Liver (tissue), 9 donors: ENCODE data around the gene DNASE2. TPM values are rescaled to one million over a fixed set of nuclear protein-coding genes. Genes with fewer than 3 reads are reported as not detected.

Experiments
- DNase-seq: peaks from one replicate; pipeline ENCODE4 v3.0.0-alpha.2; 2017; ENCODE audit warnings: low spot score
- H3K27ac ChIP-seq, 2 donors: one replicate each; pipeline ENCODE4 v1.7.0; 2013; ENCODE audit warnings: inconsistent platforms in 2 of 2, low read length in 2 of 2, control low read depth in 1 of 2, low read depth in 1 of 2, mild to moderate bottlenecking in 1 of 2
- H3K27me3 ChIP-seq, 4 donors: one replicate each; pipeline versions ENCODE4 v1.6.1 to v1.7.0; 2013; ENCODE audit warnings: low read length in 3 of 4, inconsistent platforms in 1 of 4, mild to moderate bottlenecking in 1 of 4, moderate library complexity in 1 of 4; ENCODE audit not compliant: control insufficient read depth in 4 of 4, insufficient read depth in 4 of 4
- H3K36me3 ChIP-seq, 4 donors: one replicate each; pipeline versions ENCODE4 v1.6.1 to v1.7.0; 2013; ENCODE audit warnings: low read length in 3 of 4, mild to moderate bottlenecking in 3 of 4, low read depth in 1 of 4, moderate library complexity in 1 of 4; ENCODE audit not compliant: control insufficient read depth in 4 of 4, insufficient read depth in 3 of 4
- H3K4me1 ChIP-seq, 4 donors: one replicate each; pipeline versions ENCODE4 v1.6.1 to v1.7.0; 2013; ENCODE audit warnings: low read length in 3 of 4, mild to moderate bottlenecking in 3 of 4, moderate library complexity in 1 of 4; ENCODE audit not compliant: control insufficient read depth in 4 of 4, insufficient read depth in 4 of 4
- H3K4me3 ChIP-seq, 3 donors: one replicate each; pipeline versions ENCODE4 v1.6.1 to v1.7.0; 2013; ENCODE audit warnings: low read length in 3 of 3, control low read depth in 1 of 3, low read depth in 1 of 3, mild to moderate bottlenecking in 1 of 3
- H3K9ac ChIP-seq, 2 donors: one replicate each; pipeline ENCODE4 v1.7.0; 2013; ENCODE audit warnings: low read length in 2 of 2, mild to moderate bottlenecking in 2 of 2, moderate library complexity in 2 of 2, control low read depth in 1 of 2, low read depth in 1 of 2
- H3K9me3 ChIP-seq, 4 donors: one replicate each; pipeline versions ENCODE4 v1.6.1 to v1.7.0; 2013; ENCODE audit warnings: low read length in 3 of 4; ENCODE audit not compliant: control insufficient read depth in 4 of 4
- EGR1 ChIP-seq, 2 donors: IDR thresholded peaks; 2 replicates each; pipeline ENCODE4 v1.6.1; 2016 to 2018; ENCODE audit warnings: antibody characterized with exemption in 2 of 2, low read depth in 2 of 2
- FOXA1 ChIP-seq: IDR thresholded peaks from 2 replicates; pipeline ENCODE4 v1.6.1; 2016; ENCODE audit warnings: antibody characterized with exemption
- FOXA2 ChIP-seq: IDR thresholded peaks from 2 replicates; pipeline ENCODE4 v1.6.1; 2016; ENCODE audit warnings: antibody characterized with exemption
- GABPA ChIP-seq, 2 donors: IDR thresholded peaks in 1 of 2; conservative IDR thresholded peaks in 1 of 2; 2 replicates each; pipeline ENCODE4 v1.6.1; 2016; ENCODE audit warnings: antibody characterized with exemption in 2 of 2, mild to moderate bottlenecking in 1 of 2, moderate library complexity in 1 of 2
- HNF4A ChIP-seq, 2 donors: conservative IDR thresholded peaks; 2 replicates each; pipeline ENCODE4 v1.6.1; 2016; ENCODE audit warnings: antibody characterized with exemption in 2 of 2, mild to moderate bottlenecking in 2 of 2
- HNF4G ChIP-seq: IDR thresholded peaks from 2 replicates; pipeline ENCODE4 v1.6.1; 2016; ENCODE audit warnings: antibody characterized with exemption
- JUND ChIP-seq, 2 donors: IDR thresholded peaks; 2 replicates each; pipeline ENCODE4 v1.6.1; 2016; ENCODE audit warnings: antibody characterized with exemption in 2 of 2
- RAD21 ChIP-seq, 2 donors: IDR thresholded peaks; 2 replicates each; pipeline ENCODE4 v1.6.1; 2016; ENCODE audit warnings: antibody characterized with exemption in 2 of 2, mild to moderate bottlenecking in 2 of 2
- RXRA ChIP-seq, 2 donors: IDR thresholded peaks; 2 replicates each; pipeline ENCODE4 v1.6.1; 2017 to 2018; ENCODE audit warnings: antibody characterized with exemption in 2 of 2, mild to moderate bottlenecking in 1 of 2
- SP1 ChIP-seq: IDR thresholded peaks from 2 replicates; pipeline ENCODE4 v1.6.1; 2018; ENCODE audit warnings: antibody characterized with exemption, mild to moderate bottlenecking
- YY1 ChIP-seq: IDR thresholded peaks from 2 replicates; pipeline ENCODE4 v1.6.1; 2016; ENCODE audit warnings: antibody characterized with exemption, mild to moderate bottlenecking
- WGBS: extraction: QIAGEN DNeasy Blood & Tissue Kit; methylation state at CpG from one replicate; pipeline ENCODE4 v1.1.7; 2013; 5-methylcytosine and 5-hydroxymethylcytosine counted together
- polyA plus RNA-seq, 2 donors: library from polyadenylated mRNA; stranded (reverse) in 1 of 2; unstranded in 1 of 2; fragments of 200-250 nt in 1 of 2; fragments of >200 nt in 1 of 2; fragmentation: Nextera tagmentation in 1 of 2; extraction: Ambion mirVana in 1 of 2; gene quantifications; one replicate each; pipeline versions ENCODE4 v1.2.1 to v1.2.3, GENCODE V29; 2013 to 2015
- total RNA-seq, 2 donors: library from RNA; depleted of rRNA; stranded (reverse); fragments of >200 nt; gene quantifications; one replicate each; pipeline ENCODE4 v1.2.3, GENCODE V29; 2014
- TF ChIP-seq, protein P1 (sequence below): IDR thresholded peaks from 2 replicates; pipeline ENCODE4 v1.6.1; 2016; ENCODE audit warnings: antibody characterized with exemption
- TF ChIP-seq, protein P2 (sequence below): IDR thresholded peaks from 2 replicates; pipeline ENCODE4 v1.6.1; 2016; ENCODE audit warnings: antibody characterized with exemption, mild to moderate bottlenecking
- TF ChIP-seq, protein P3 (sequence below): fragments of 150-350 bp; IDR thresholded peaks from 2 replicates; pipeline ENCODE4 v1.5.1; 2017; ENCODE audit warnings: improper control_type of control experiment, low read depth, low read length; ENCODE audit not compliant: missing input control
- TF ChIP-seq, protein P4 (sequence below): IDR thresholded peaks from 2 replicates; pipeline ENCODE4 v1.6.1; 2016; ENCODE audit warnings: antibody characterized with exemption
- donor health status: healthy.
- donor health status: healthy.
- donor health status: healthy.
- donor health status: healthy.
- donor health status: healthy.

The DNASE2 gene
- total and polyA plus RNA-seq, 4 donors = 11.3 to 18.4 (median 12.8) TPM

DNA sequence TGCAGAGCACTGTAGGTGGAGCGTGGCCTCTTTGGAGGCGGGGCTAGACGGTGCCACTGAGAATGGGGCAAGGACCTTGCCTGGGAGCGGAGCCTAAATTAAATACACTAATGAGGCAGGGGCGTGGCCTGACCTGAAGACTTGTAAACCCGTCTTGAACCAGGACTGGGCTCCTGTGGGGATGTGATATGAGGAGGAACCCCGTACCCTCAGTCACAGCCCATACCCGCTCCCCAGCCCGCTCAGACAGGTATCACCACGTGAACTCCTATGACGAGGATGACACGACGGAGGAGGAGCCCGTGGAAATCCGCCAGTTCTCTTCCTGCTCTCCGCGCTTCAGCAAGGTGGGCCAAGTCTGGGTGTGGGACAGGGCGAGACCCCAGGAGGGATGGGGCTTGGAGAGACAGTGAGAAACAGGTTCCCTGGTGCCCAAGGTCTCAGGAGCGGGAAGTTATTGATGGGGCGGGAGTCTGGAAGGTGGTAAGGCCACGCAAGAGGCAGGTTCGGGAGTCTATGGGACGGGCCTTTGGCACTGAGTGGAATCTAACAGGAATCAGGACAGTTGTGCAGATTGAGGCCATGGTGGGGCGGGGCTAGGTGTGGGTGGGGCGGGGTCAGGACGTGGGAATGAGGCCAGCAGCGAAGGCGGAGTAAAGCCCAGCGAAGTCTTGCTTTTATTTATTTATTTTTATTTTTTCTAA is 14.7 kb downstream of the DNASE2 start:
- no peak overlapping the region for H3K9ac ChIP-seq
- H3K36me3 ChIP-seq = no peaks in the 10 kb centered on the region
- no peak for TF ChIP-seq FOXA2
- TF ChIP-seq, protein P1, sequence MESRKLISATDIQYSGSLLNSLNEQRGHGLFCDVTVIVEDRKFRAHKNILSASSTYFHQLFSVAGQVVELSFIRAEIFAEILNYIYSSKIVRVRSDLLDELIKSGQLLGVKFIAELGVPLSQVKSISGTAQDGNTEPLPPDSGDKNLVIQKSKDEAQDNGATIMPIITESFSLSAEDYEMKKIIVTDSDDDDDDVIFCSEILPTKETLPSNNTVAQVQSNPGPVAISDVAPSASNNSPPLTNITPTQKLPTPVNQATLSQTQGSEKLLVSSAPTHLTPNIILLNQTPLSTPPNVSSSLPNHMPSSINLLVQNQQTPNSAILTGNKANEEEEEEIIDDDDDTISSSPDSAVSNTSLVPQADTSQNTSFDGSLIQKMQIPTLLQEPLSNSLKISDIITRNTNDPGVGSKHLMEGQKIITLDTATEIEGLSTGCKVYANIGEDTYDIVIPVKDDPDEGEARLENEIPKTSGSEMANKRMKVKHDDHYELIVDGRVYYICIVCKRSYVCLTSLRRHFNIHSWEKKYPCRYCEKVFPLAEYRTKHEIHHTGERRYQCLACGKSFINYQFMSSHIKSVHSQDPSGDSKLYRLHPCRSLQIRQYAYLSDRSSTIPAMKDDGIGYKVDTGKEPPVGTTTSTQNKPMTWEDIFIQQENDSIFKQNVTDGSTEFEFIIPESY = no peak
- TF ChIP-seq FOXA1 = no peak
- no peak for TF ChIP-seq YY1
- TF ChIP-seq SP1 = no peak
- no peak for TF ChIP-seq HNF4A (conservative IDR thresholded peaks at IDR 0.05)
- TF ChIP-seq JUND (IDR thresholded peaks at IDR 0.05) = no peak
- TF ChIP-seq, protein P2, sequence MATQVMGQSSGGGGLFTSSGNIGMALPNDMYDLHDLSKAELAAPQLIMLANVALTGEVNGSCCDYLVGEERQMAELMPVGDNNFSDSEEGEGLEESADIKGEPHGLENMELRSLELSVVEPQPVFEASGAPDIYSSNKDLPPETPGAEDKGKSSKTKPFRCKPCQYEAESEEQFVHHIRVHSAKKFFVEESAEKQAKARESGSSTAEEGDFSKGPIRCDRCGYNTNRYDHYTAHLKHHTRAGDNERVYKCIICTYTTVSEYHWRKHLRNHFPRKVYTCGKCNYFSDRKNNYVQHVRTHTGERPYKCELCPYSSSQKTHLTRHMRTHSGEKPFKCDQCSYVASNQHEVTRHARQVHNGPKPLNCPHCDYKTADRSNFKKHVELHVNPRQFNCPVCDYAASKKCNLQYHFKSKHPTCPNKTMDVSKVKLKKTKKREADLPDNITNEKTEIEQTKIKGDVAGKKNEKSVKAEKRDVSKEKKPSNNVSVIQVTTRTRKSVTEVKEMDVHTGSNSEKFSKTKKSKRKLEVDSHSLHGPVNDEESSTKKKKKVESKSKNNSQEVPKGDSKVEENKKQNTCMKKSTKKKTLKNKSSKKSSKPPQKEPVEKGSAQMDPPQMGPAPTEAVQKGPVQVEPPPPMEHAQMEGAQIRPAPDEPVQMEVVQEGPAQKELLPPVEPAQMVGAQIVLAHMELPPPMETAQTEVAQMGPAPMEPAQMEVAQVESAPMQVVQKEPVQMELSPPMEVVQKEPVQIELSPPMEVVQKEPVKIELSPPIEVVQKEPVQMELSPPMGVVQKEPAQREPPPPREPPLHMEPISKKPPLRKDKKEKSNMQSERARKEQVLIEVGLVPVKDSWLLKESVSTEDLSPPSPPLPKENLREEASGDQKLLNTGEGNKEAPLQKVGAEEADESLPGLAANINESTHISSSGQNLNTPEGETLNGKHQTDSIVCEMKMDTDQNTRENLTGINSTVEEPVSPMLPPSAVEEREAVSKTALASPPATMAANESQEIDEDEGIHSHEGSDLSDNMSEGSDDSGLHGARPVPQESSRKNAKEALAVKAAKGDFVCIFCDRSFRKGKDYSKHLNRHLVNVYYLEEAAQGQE = no peak
- TF ChIP-seq, protein P3, sequence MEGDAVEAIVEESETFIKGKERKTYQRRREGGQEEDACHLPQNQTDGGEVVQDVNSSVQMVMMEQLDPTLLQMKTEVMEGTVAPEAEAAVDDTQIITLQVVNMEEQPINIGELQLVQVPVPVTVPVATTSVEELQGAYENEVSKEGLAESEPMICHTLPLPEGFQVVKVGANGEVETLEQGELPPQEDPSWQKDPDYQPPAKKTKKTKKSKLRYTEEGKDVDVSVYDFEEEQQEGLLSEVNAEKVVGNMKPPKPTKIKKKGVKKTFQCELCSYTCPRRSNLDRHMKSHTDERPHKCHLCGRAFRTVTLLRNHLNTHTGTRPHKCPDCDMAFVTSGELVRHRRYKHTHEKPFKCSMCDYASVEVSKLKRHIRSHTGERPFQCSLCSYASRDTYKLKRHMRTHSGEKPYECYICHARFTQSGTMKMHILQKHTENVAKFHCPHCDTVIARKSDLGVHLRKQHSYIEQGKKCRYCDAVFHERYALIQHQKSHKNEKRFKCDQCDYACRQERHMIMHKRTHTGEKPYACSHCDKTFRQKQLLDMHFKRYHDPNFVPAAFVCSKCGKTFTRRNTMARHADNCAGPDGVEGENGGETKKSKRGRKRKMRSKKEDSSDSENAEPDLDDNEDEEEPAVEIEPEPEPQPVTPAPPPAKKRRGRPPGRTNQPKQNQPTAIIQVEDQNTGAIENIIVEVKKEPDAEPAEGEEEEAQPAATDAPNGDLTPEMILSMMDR = no peak
- TF ChIP-seq, protein P4, sequence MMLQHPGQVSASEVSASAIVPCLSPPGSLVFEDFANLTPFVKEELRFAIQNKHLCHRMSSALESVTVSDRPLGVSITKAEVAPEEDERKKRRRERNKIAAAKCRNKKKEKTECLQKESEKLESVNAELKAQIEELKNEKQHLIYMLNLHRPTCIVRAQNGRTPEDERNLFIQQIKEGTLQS = no peak
- TF ChIP-seq EGR1 (IDR thresholded peaks at IDR 0.05; ENCODE audit: low read depth in 2 of 2) = no peak
- no peak for TF ChIP-seq RAD21 (IDR thresholded peaks at IDR 0.05)
- TF ChIP-seq GABPA (IDR thresholded peaks at IDR 0.05 in 1 of 2, conservative IDR thresholded peaks at IDR 0.05 in 1 of 2) = no peak
- no peak for TF ChIP-seq HNF4G
- no peak for TF ChIP-seq RXRA (IDR thresholded peaks at IDR 0.05)
- DNase-seq = peak; percentile 36
- H3K27ac ChIP-seq = no peak overlapping the region
- no peaks in the 10 kb centered on the region for H3K9me3 ChIP-seq
- WGBS = 88% methylated on average over 29 of the region's 29 CpGs
- H3K4me1 ChIP-seq = peaks cover 0 to 8% (median 5%) of the 10 kb centered on the region in 4 donors
- no peak overlapping the region for H3K4me3 ChIP-seq
- H3K27me3 ChIP-seq = no peaks in the 10 kb centered on the region
